PC-3 (cell line): ENCODE data around the gene ARHGEF39. TPM values are rescaled to one million over a fixed set of nuclear protein-coding genes. Genes with fewer than 3 reads are reported as not detected.
A peak's percentile ranks its signal among the peaks of the same experiment; 100 is the strongest.

Experiments
- ATAC-seq: fragments of 200-7000 bp; cut with Tn5 transposase; 2 replicates; pipeline ENCODE4 v1.9.1; 2020; ENCODE audit warnings: mild to moderate bottlenecking, moderate library complexity
- BruUV-seq: library from RNA; stranded (reverse); fragments of 400-500 nt; replicated peaks from 2 replicates; lab custom pipeline; 2021; lab: Mats Ljungman, UMichigan
- CTCF ChIA-PET: fragments of 300-600 bp; sonication (Branson Sonifier 250); formaldehyde crosslinking; loops from one replicate; lab custom pipeline; 2022; ENCODE audit warnings: antibody characterized with exemption; lab: Charles Lee
- POLR2A ChIA-PET: fragments of 300-600 bp; sonication (Branson Sonifier 250); formaldehyde crosslinking; loops from one replicate; lab custom pipeline; 2022; ENCODE audit warnings: antibody characterized with exemption; ENCODE audit not compliant: unreplicated experiment; lab: Charles Lee
- DNase-seq: peaks from one replicate; pipeline ENCODE4 v3.0.0-alpha.2; 2015
- H2AFZ ChIP-seq: fragments of 300-600 bp; sonication (generic); 2 replicates; pipeline ENCODE4 v1.6.0; 2016; ENCODE audit warnings: antibody characterized with exemption, low read length
- H3F3A ChIP-seq: fragments of 300-600 bp; sonication (generic); one replicate; pipeline ENCODE4 v1.6.0; 2017; ENCODE audit warnings: antibody characterized with exemption, low read length, control low read depth, mild to moderate bottlenecking; ENCODE audit not compliant: unreplicated experiment
- H3K27ac ChIP-seq: fragments of 300-600 bp; sonication (generic); 2 replicates; pipeline ENCODE4 v1.5.1; 2016; ENCODE audit warnings: mild to moderate bottlenecking, low read length
- H3K27me3 ChIP-seq: fragments of 300-600 bp; sonication (generic); 2 replicates; pipeline ENCODE4 v1.6.1; 2016; ENCODE audit warnings: low read length, mixed read lengths
- H3K36me3 ChIP-seq: fragments of 300-600 bp; sonication (generic); 2 replicates; pipeline ENCODE4 v1.6.1; 2016; ENCODE audit warnings: low read depth, mixed run types, low read length, mixed read lengths
- H3K4me1 ChIP-seq: fragments of 300-600 bp; sonication (generic); 2 replicates; pipeline ENCODE4 v1.5.1; 2016; ENCODE audit warnings: low read length; ENCODE audit not compliant: insufficient read depth
- H3K4me2 ChIP-seq: fragments of 300-600 bp; sonication (generic); 2 replicates; pipeline ENCODE4 v1.6.0; 2016; ENCODE audit warnings: low read length
- H3K4me3 ChIP-seq: fragments of 300-600 bp; sonication (generic); 2 replicates; pipeline ENCODE4 v1.5.1; 2016; ENCODE audit warnings: mild to moderate bottlenecking, low read length, mixed read lengths
- H3K79me2 ChIP-seq: fragments of 300-600 bp; sonication (generic); 2 replicates; pipeline ENCODE4 v1.6.1; 2017; ENCODE audit warnings: low read length, mixed read lengths
- H3K9ac ChIP-seq: fragments of 300-600 bp; sonication (generic); 2 replicates; pipeline ENCODE4 v1.6.0; 2016; ENCODE audit warnings: mild to moderate bottlenecking, low read length
- H3K9me2 ChIP-seq: fragments of 300-600 bp; sonication (generic); replicated peaks from 2 replicates; pipeline ENCODE4 v1.6.1; 2016; ENCODE audit warnings: mixed run types, low read length, mixed read lengths
- H3K9me3 ChIP-seq: fragments of 300-600 bp; sonication (generic); 2 replicates; pipeline ENCODE4 v1.6.1; 2016; ENCODE audit warnings: low read length, mixed read lengths
- H4K20me1 ChIP-seq: fragments of 300-600 bp; sonication (generic); 2 replicates; pipeline ENCODE4 v1.6.1; 2016; ENCODE audit warnings: low read length, mixed read lengths
- EZH2 ChIP-seq: fragments of 300-600 bp; sonication (generic); IDR thresholded peaks from one replicate; pipeline ENCODE4 v1.6.1; 2017; ENCODE audit warnings: antibody characterized with exemption, mild to moderate bottlenecking, low read length; ENCODE audit not compliant: unreplicated experiment
- EZH2phosphoT487 ChIP-seq: fragments of 300-600 bp; sonication (generic); IDR thresholded peaks from 2 replicates; pipeline ENCODE4 v1.6.1; 2018; ENCODE audit warnings: mild to moderate bottlenecking, antibody characterized with exemption, low read length, borderline replicate concordance
- intact Hi-C: fragments of 100-400 bp; cut with micrococcal nuclease; formaldehyde crosslinking; loops from 2 replicates; pipeline ENCODE4 v1.9.0; 2023
- total RNA-seq: library from RNA; depleted of rRNA; stranded (reverse); fragments of >200 nt; gene quantifications from 2 replicates; pipeline ENCODE4 v1.2.3, GENCODE V29; 2014
- TF ChIP-seq, protein P1 (sequence below): fragments of 300-600 bp; sonication (generic); conservative IDR thresholded peaks from 2 replicates; pipeline ENCODE4 v1.5.1; 2017; ENCODE audit warnings: antibody characterized with exemption, low read depth, mild to moderate bottlenecking, low read length

ARHGEF39 gene
- total RNA-seq, 1 experiment from 2014 or later, result 2.6 TPM

DNA sequence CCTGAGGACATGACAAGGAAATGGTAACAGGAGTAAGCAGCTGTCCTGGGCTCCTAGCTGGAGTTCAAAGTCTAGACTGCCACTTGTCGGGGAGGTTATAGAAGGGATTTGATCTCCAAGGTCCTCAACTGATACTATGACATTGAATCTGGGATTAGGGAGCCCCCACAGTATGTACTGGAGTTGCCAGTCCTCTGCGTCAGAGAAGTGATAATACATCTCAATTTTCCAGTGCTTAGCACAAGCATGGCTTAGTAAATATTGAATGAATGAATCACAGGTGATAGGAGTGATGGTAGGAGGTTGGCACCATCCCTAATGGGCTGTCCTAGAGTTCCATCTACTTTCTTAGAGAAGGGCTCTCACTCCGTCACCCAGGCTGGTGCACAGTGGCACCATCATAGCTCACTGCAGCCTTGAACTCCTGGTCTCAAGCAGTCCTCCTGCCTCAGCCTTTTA is 31.0 kb upstream of the ARHGEF39 start:
- Histone ChIP-seq H3K27me3 (no peaks in the 10 kb centered on the region), H3K36me3 (peaks cover 20% of the 10 kb centered on the region), H3K27ac (peak overlapping the region; percentile 73), H3K9me2 (no peaks in the 10 kb centered on the region), H3K4me3 (no peak overlapping the region), H3K79me2 (no peaks in the 10 kb centered on the region), H3K4me1 (peaks cover 18% of the 10 kb centered on the region), H3K4me2 (no peak overlapping the region; the same call in 1 of the 2 replicates), H4K20me1 (no peaks in the 10 kb centered on the region), H3F3A (no peaks in the 10 kb centered on the region), H2AFZ (no peak overlapping the region), H3K9me3 (no peaks in the 10 kb centered on the region), H3K9ac (peak overlapping the region; percentile 35; the same call in 1 of the 2 replicates)
- DNase-seq, result peak; percentile 71
- POLR2A ChIA-PET, result interaction anchor here (1.0 kb wide), 1 partner anchor 53 kb away, joined by 3 read pairs; the partner anchor contains the start of genes GBA2 and RGP1
- peak; percentile 87 for ATAC-seq
- intact Hi-C loops, result loop anchor here (5.0 kb wide), 1 partner anchor 39 kb away; the partner anchor contains the start of genes CCDC107 and RMRP
- no TSS peak for BruUV-seq
- TF ChIP-seq EZH2phosphoT487, result no peak
- no peak for TF ChIP-seq EZH2
- TF ChIP-seq, protein P1, sequence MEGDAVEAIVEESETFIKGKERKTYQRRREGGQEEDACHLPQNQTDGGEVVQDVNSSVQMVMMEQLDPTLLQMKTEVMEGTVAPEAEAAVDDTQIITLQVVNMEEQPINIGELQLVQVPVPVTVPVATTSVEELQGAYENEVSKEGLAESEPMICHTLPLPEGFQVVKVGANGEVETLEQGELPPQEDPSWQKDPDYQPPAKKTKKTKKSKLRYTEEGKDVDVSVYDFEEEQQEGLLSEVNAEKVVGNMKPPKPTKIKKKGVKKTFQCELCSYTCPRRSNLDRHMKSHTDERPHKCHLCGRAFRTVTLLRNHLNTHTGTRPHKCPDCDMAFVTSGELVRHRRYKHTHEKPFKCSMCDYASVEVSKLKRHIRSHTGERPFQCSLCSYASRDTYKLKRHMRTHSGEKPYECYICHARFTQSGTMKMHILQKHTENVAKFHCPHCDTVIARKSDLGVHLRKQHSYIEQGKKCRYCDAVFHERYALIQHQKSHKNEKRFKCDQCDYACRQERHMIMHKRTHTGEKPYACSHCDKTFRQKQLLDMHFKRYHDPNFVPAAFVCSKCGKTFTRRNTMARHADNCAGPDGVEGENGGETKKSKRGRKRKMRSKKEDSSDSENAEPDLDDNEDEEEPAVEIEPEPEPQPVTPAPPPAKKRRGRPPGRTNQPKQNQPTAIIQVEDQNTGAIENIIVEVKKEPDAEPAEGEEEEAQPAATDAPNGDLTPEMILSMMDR, result no peak
- CTCF ChIA-PET, result interaction anchor here (1.2 kb wide), 2 partner anchors 35 to 36 kb away, joined by 3 to 5 read pairs; partner anchors contain the start of genes CREB3 and TLN1

DNA sequence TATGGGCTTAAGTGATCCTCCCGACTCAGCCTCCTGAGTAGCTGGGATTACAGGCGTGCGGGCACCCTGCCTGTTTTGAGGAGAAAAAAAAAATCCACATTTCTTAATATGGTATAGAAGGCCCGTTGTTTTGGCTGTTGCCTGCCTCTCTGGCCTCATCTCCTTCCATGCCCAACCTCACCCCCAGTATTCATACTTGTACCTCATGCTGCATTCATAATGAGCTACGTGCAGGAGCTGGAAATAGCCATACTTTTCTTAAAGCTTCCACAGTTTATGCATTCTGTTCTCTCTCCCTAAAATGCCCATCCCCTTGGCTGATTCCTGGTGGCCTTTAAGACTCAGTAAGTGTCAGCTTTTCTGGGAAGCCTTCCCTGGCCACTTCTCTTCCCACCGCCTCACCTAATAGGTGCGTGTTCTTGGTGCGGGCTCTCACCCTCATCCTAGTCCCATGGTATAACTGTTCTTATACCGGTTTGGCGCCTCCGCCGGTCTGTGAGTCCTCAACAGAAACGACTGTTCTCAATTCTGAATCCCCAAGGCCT is 26.8 kb upstream of the ARHGEF39 start:
- Histone ChIP-seq H3K4me3 (peak overlapping the region; percentile 83; the same call in 1 of the 2 replicates), H3F3A (no peaks in the 10 kb centered on the region), H3K9ac (0 out of 2 replicates have a peak overlapping the region, but pooled peaks have one; percentile 85), H3K4me1 (peaks cover 45% of the 10 kb centered on the region), H3K79me2 (no peaks in the 10 kb centered on the region), H3K27ac (no peak overlapping the region), H3K36me3 (peaks cover 5% of the 10 kb centered on the region), H3K27me3 (no peaks in the 10 kb centered on the region), H3K4me2 (no peak overlapping the region; the same call in 1 of the 2 replicates), H3K9me2 (no peaks in the 10 kb centered on the region), H4K20me1 (no peaks in the 10 kb centered on the region), H2AFZ (no peak overlapping the region; the same call in 1 of the 2 replicates), H3K9me3 (no peaks in the 10 kb centered on the region)
- no TSS peak for BruUV-seq
- POLR2A ChIA-PET, result interaction anchor here (0.6 kb wide), 1 partner anchor 1179 kb away, joined by 5 read pairs; no protein-coding TSS in a partner anchor
- DNase-seq (no peak), ATAC-seq (no peak)
- intact Hi-C loops, result no loop called here
- CTCF ChIA-PET, result interaction anchor here (0.7 kb wide), 1 partner anchor 31 kb away, joined by 8 read pairs; no protein-coding TSS in a partner anchor
- TF ChIP-seq, protein P1, result no peak
- TF ChIP-seq EZH2phosphoT487 (no peak), EZH2 (no peak)

DNA sequence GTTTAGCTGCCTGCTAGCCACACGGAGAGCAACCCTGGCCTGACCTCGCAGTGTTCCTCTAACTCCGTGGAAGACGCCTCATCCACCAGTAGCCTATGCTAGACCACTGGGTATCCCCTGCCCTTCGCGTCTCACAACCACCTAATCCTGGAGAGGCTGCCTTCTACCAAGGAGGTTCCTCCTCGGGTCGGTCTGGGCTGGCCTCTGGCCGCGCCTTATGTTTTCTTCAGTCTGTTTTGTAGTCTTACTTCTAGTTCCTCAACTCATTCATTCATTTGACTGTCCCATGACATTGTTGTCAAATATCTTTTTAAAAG is 26.3 kb upstream of the ARHGEF39 start:
- no peak for TF ChIP-seq EZH2
- Histone ChIP-seq H3F3A (no peaks in the 10 kb centered on the region), H3K9me2 (no peaks in the 10 kb centered on the region), H4K20me1 (no peaks in the 10 kb centered on the region), H3K79me2 (no peaks in the 10 kb centered on the region), H3K4me1 (peaks cover 40% of the 10 kb centered on the region), H3K4me3 (peak overlapping the region; percentile 83), H3K9me3 (no peaks in the 10 kb centered on the region), H2AFZ (peak overlapping the region; percentile 94), H3K27ac (peak overlapping the region; percentile 56), H3K27me3 (no peaks in the 10 kb centered on the region), H3K36me3 (0 out of 2 replicates have a peak, but pooled peaks cover under 1% of the 10 kb centered on the region), H3K4me2 (peak overlapping the region; percentile 88), H3K9ac (peak overlapping the region; percentile 85)
- no TSS peak for BruUV-seq
- ChIA-PET POLR2A (no interaction called here), CTCF (no interaction called here)
- intact Hi-C loops, result no loop called here
- DNase-seq (peak; percentile 7), ATAC-seq (no peak)
